Fibroblast of skin of scalp (primary cell): ENCODE measurements around the gene SSR1. TPM values are rescaled to one million over a fixed set of nuclear protein-coding genes. Genes with fewer than 3 reads are reported as not detected.
"Not testable (repeated sequence)": the region's sequence is repeated elsewhere in the genome, so short reads cannot be mapped to it uniquely, and the experiment has no call there.

Experiments
- DNase-seq: peaks from one replicate; pipeline ENCODE4 v3.0.0-alpha.2; 2013
- polyA plus RNA-seq, 2 experiments: library from polyadenylated mRNA; unstranded; fragments of 120-200 nt; gene quantifications; one replicate each; pipeline ENCODE4 v1.2.1, GENCODE V29; 2013; ENCODE audit not compliant: insufficient read length in 2 of 2

SSR1 gene
- 221 TPM for polyA plus RNA-seq (2013, experiment 1 of 2; ENCODE audit: insufficient read length)
- polyA plus RNA-seq (2013, experiment 2 of 2; ENCODE audit: insufficient read length): 228 TPM

GRCh38 chr6:7312616-7313504, at the start of gene SSR1:
Gene SSR1, minus strand, starts transcription at chr6:7313199. Its CDS starts 79 bp downstream, at chr6:7313120.
- DNase-seq: peak; percentile 98

- not testable (repeated sequence) for DNase-seq
Measured at GRCh38 chr6:7351916-7352315, 38.9 kb upstream of the SSR1 start.

GRCh38 chr6:7350591-7350990, 37.6 kb upstream of the SSR1 start:
- not testable (repeated sequence) for DNase-seq

- DNase-seq: not testable (repeated sequence)
Measured at GRCh38 chr6:7347551-7347997, 34.6 kb upstream of the SSR1 start.

- DNase-seq: peak; percentile 40
Measured at GRCh38 chr6:7344773-7345450, 31.9 kb upstream of the SSR1 start.

- DNase-seq: no peak
Measured at GRCh38 chr6:7343546-7344475, 30.8 kb upstream of the SSR1 start.

- peak; percentile 36 for DNase-seq
Measured at GRCh38 chr6:7341989-7342742, 29.2 kb upstream of the SSR1 start.

- DNase-seq: no peak
Measured at GRCh38 chr6:7341271-7341670, 28.3 kb upstream of the SSR1 start.

- peak; percentile 10 for DNase-seq
Measured at GRCh38 chr6:7339007-7339732, 26.2 kb upstream of the SSR1 start.

- no peak for DNase-seq
Measured at GRCh38 chr6:7338031-7338430, 25.0 kb upstream of the SSR1 start.

- no peak for DNase-seq
Measured at GRCh38 chr6:7335519-7335918, 22.5 kb upstream of the SSR1 start.

- DNase-seq: no peak
Measured at GRCh38 chr6:7334685-7335084, 21.7 kb upstream of the SSR1 start.

GRCh38 chr6:7332090-7332745, 19.2 kb upstream of the SSR1 start:
- no peak for DNase-seq

- no peak for DNase-seq
Measured at GRCh38 chr6:7331452-7331851, 18.5 kb upstream of the SSR1 start.

- DNase-seq: no peak
Measured at GRCh38 chr6:7328243-7328642, 15.2 kb upstream of the SSR1 start.

GRCh38 chr6:7325750-7326149, 12.8 kb upstream of the SSR1 start:
- DNase-seq: no peak

GRCh38 chr6:7324520-7324919, 11.5 kb upstream of the SSR1 start:
- no peak for DNase-seq

- DNase-seq: no peak
Measured at GRCh38 chr6:7323074-7323473, 10.1 kb upstream of the SSR1 start.

GRCh38 chr6:7321866-7322265, 8.9 kb upstream of the SSR1 start:
- not testable (repeated sequence) for DNase-seq

- DNase-seq: not testable (repeated sequence)
Measured at GRCh38 chr6:7319406-7319805, 6.4 kb upstream of the SSR1 start.
